Epithelial cell of prostate (primary cell): ENCODE data around the gene TBC1D16.

ENCODE experiments used
- DNase-seq: peaks from one replicate; pipeline ENCODE4 v3.0.0-alpha.2; 2011; ENCODE audit warnings: low read depth, low spot score
- H3K27ac ChIP-seq: fragments of 450-650 bp; 2 replicates; pipeline ENCODE4 v1.5.1; 2017; ENCODE audit warnings: mild to moderate bottlenecking

Gene TBC1D16

GRCh38 chr17:79930877-79931816, 104.5 kb downstream of the TBC1D16 start:
- no peak overlapping the region for H3K27ac ChIP-seq

GRCh38 chr17:79930062-79930876, 105.4 kb downstream of the TBC1D16 start:
- DNase-seq = no peak
- no peak overlapping the region for H3K27ac ChIP-seq

More at GRCh38 chr17:79930877-79931816, 104.5 kb downstream of the TBC1D16 start:
- DNase-seq = no peak

- no peak overlapping the region for H3K27ac ChIP-seq
- no peak for DNase-seq
Measured at GRCh38 chr17:79929257-79930061, 106.2 kb downstream of the TBC1D16 start.

- H3K27ac ChIP-seq = no peak overlapping the region
- no peak for DNase-seq
Measured at GRCh38 chr17:79928502-79929256, 107.0 kb downstream of the TBC1D16 start.

- no peak for DNase-seq
- no peak overlapping the region for H3K27ac ChIP-seq
Measured at GRCh38 chr17:79927688-79928501, 107.8 kb downstream of the TBC1D16 start.

- H3K27ac ChIP-seq = no peak overlapping the region
- DNase-seq = no peak
Measured at GRCh38 chr17:79927136-79927661, 108.5 kb downstream of the TBC1D16 start.

GRCh38 chr17:79926605-79927135, 109.0 kb downstream of the TBC1D16 start:
- H3K27ac ChIP-seq = no peak overlapping the region
- no peak for DNase-seq

- H3K27ac ChIP-seq = no peak overlapping the region
- no peak for DNase-seq
Measured at GRCh38 chr17:79926142-79926604, 109.5 kb downstream of the TBC1D16 start.

GRCh38 chr17:79925242-79925957, 110.3 kb downstream of the TBC1D16 start:
- no peak overlapping the region for H3K27ac ChIP-seq
- no peak for DNase-seq

GRCh38 chr17:79924639-79924976, 111.1 kb downstream of the TBC1D16 start:
- DNase-seq = no peak
- no peak overlapping the region for H3K27ac ChIP-seq

- no peak for DNase-seq
- H3K27ac ChIP-seq = no peak overlapping the region
Measured at GRCh38 chr17:79923974-79924638, 111.6 kb downstream of the TBC1D16 start.

GRCh38 chr17:79922798-79923197, 112.9 kb downstream of the TBC1D16 start:
- H3K27ac ChIP-seq = no peak overlapping the region
- DNase-seq = no peak

- DNase-seq = no peak
- H3K27ac ChIP-seq = no peak overlapping the region
Measured at GRCh38 chr17:79922116-79922601, 113.5 kb downstream of the TBC1D16 start.

GRCh38 chr17:79921411-79922115, 114.1 kb downstream of the TBC1D16 start:
- H3K27ac ChIP-seq = no peak overlapping the region
- DNase-seq = no peak

- H3K27ac ChIP-seq = no peak overlapping the region
- no peak for DNase-seq
Measured at GRCh38 chr17:79920751-79921410, 114.8 kb downstream of the TBC1D16 start.
